Ishikawa (cell line): Measurements from ENCODE around the gene MAGI2.

Experiments
- CEBPB ChIP-seq: IDR thresholded peaks from 2 replicates; pipeline ENCODE4 v1.6.1; 2012
- CREB1 ChIP-seq: IDR thresholded peaks from 2 replicates; pipeline ENCODE4 v1.6.1; 2012; ENCODE audit warnings: low read depth
- EGR1 ChIP-seq: IDR thresholded peaks from 2 replicates; pipeline ENCODE4 v1.6.1; 2012
- EP300 ChIP-seq: IDR thresholded peaks from 2 replicates; pipeline ENCODE4 v1.6.1; 2012; ENCODE audit warnings: borderline replicate concordance
- FOXM1 ChIP-seq: IDR thresholded peaks from 2 replicates; pipeline ENCODE4 v1.6.1; 2012; ENCODE audit warnings: low read depth, borderline replicate concordance
- MAX ChIP-seq: IDR thresholded peaks from 2 replicates; pipeline ENCODE4 v1.6.1; 2012
- NFIC ChIP-seq: IDR thresholded peaks from 2 replicates; pipeline ENCODE4 v1.6.1; 2012
- RAD21 ChIP-seq: IDR thresholded peaks from 2 replicates; pipeline ENCODE4 v1.6.1; 2012; ENCODE audit warnings: low read depth
- REST ChIP-seq: IDR thresholded peaks from 2 replicates; pipeline ENCODE4 v1.6.1; 2012; ENCODE audit warnings: low read depth, mild to moderate bottlenecking
- TAF1 ChIP-seq: IDR thresholded peaks from 2 replicates; pipeline ENCODE4 v1.6.1; 2012; ENCODE audit warnings: low read depth, mild to moderate bottlenecking
- TCF12 ChIP-seq: IDR thresholded peaks from 2 replicates; pipeline ENCODE4 v1.6.1; 2012; ENCODE audit warnings: low read depth
- TEAD4 ChIP-seq: IDR thresholded peaks from 2 replicates; pipeline ENCODE4 v1.6.1; 2012
- USF1 ChIP-seq: IDR thresholded peaks from 2 replicates; pipeline ENCODE4 v1.6.1; 2012
- YY1 ChIP-seq: IDR thresholded peaks from 2 replicates; pipeline ENCODE4 v1.6.1; 2012; ENCODE audit warnings: low read depth
- ZBTB7A ChIP-seq: IDR thresholded peaks from 2 replicates; pipeline ENCODE4 v1.6.1; 2012; ENCODE audit warnings: low read depth

Gene MAGI2

GRCh38 chr7:78311181-78311580 lies 1142.3 kb downstream of the MAGI2 start:
- TF ChIP-seq EP300 (no peak), ZBTB7A (no peak), MAX (no peak), CREB1 (no peak), REST (no peak), TEAD4 (no peak), FOXM1 (no peak), RAD21 (no peak), NFIC (no peak), EGR1 (no peak), USF1 (no peak), YY1 (no peak), TCF12 (no peak), CEBPB (no peak), TAF1 (no peak)

GRCh38 chr7:78307892-78308291 lies 1145.6 kb downstream of the MAGI2 start:
- TF ChIP-seq NFIC (no peak), ZBTB7A (no peak), REST (no peak), YY1 (no peak)

GRCh38 chr7:78306634-78307033 lies 1146.8 kb downstream of the MAGI2 start:
- no peak for TF ChIP-seq EGR1

- no peak for TF ChIP-seq RAD21
- TF ChIP-seq ZBTB7A = no peak
- TF ChIP-seq EGR1 = no peak
- TF ChIP-seq TAF1 = no peak
- no peak for TF ChIP-seq YY1
- no peak for TF ChIP-seq MAX
- no peak for TF ChIP-seq TCF12
- no peak for TF ChIP-seq USF1
- no peak for TF ChIP-seq CEBPB
Measured at GRCh38 chr7:78301407-78301806, 1152.1 kb downstream of the MAGI2 start.

GRCh38 chr7:78299088-78299487 lies 1154.4 kb downstream of the MAGI2 start:
- no peak for TF ChIP-seq YY1
- TF ChIP-seq TEAD4 = no peak
- no peak for TF ChIP-seq REST
- TF ChIP-seq USF1 = no peak
- no peak for TF ChIP-seq TAF1
- no peak for TF ChIP-seq EP300
- no peak for TF ChIP-seq EGR1
- no peak for TF ChIP-seq FOXM1
- TF ChIP-seq RAD21 = no peak
- TF ChIP-seq MAX = no peak
- TF ChIP-seq NFIC = no peak
